Eye (tissue), 1 donor: Measurements from ENCODE around the gene PACSIN2.

Experiments
- DNase-seq: peaks from one replicate; pipeline ENCODE4 v3.0.0-alpha.2; 2015

PACSIN2 gene

GRCh38 chr22:42901790-42902508 lies 113.0 kb downstream of the PACSIN2 start:
- DNase-seq: peak; percentile 45

- no peak for DNase-seq
Observed at GRCh38 chr22:42897960-42898359, 117.0 kb downstream of the PACSIN2 start.

GRCh38 chr22:42895541-42895981 lies 119.4 kb downstream of the PACSIN2 start:
- no peak for DNase-seq

GRCh38 chr22:42895087-42895486 lies 119.9 kb downstream of the PACSIN2 start:
- no peak for DNase-seq

GRCh38 chr22:42893371-42894150 lies 121.4 kb downstream of the PACSIN2 start:
- DNase-seq: peak; percentile 58

- DNase-seq: no peak
Observed at GRCh38 chr22:42892571-42893316, 122.2 kb downstream of the PACSIN2 start.

- DNase-seq: no peak
Observed at GRCh38 chr22:42892156-42892555, 122.8 kb downstream of the PACSIN2 start.

GRCh38 chr22:42891696-42892095 lies 123.3 kb downstream of the PACSIN2 start:
- no peak for DNase-seq

GRCh38 chr22:42891008-42891407 lies 123.9 kb downstream of the PACSIN2 start:
- DNase-seq: no peak

- DNase-seq: no peak
Observed at GRCh38 chr22:42889304-42889703, 125.6 kb downstream of the PACSIN2 start.

GRCh38 chr22:42887523-42888507 lies 127.1 kb downstream of the PACSIN2 start:
- no peak for DNase-seq

GRCh38 chr22:42887120-42887519 lies 127.8 kb downstream of the PACSIN2 start:
- DNase-seq: no peak

- DNase-seq: no peak
Observed at GRCh38 chr22:42885446-42885845, 129.5 kb downstream of the PACSIN2 start.

- no peak for DNase-seq
Observed at GRCh38 chr22:42884616-42885375, 130.2 kb downstream of the PACSIN2 start.

GRCh38 chr22:42883970-42884369 lies 131.0 kb downstream of the PACSIN2 start:
- no peak for DNase-seq

GRCh38 chr22:42883121-42883520 lies 131.8 kb downstream of the PACSIN2 start:
- DNase-seq: no peak

GRCh38 chr22:42881982-42882656 lies 132.8 kb downstream of the PACSIN2 start:
- no peak for DNase-seq

- no peak for DNase-seq
Observed at GRCh38 chr22:42881298-42881697, 133.7 kb downstream of the PACSIN2 start.

- DNase-seq: no peak
Observed at GRCh38 chr22:42880815-42881214, 134.1 kb downstream of the PACSIN2 start.

- no peak for DNase-seq
Observed at GRCh38 chr22:42879371-42880021, 135.5 kb downstream of the PACSIN2 start.
